ENCODE results near the gene CCDC102A. TPM values are rescaled to one million over a fixed set of nuclear protein-coding genes. Genes with fewer than 3 reads are reported as not detected.

Gene CCDC102A
- polyA plus RNA-seq, 2 of the 4 experiments (the other 2 are of a cell fraction) = 8.0 to 8.3 TPM

- ATAC-seq = no peak
- FAIRE-seq = no peak
- no peak overlapping the region for H3K4me3 ChIP-seq
- no peak overlapping the region for H3K4me2 ChIP-seq
- WGBS (ENCODE audit: missing lambda C conversion rate) = 95% methylated on average over 3 of the region's 3 CpGs
- no peak for TF ChIP-seq RCOR1 (IDR thresholded peaks at IDR 0.05; ENCODE audit: low read depth, low read length)
- TF ChIP-seq CHD4 (IDR thresholded peaks at IDR 0.05; ENCODE audit: borderline replicate concordance) = no peak
- no peak for TF ChIP-seq TFCP2L1 (CRISPR knock-in tag; IDR thresholded peaks at IDR 0.05)
- no peak for TF ChIP-seq SMC3 (IDR thresholded peaks at IDR 0.05)
- no peak for TF ChIP-seq ZNF302 (CRISPR knock-in tag; IDR thresholded peaks at IDR 0.05)
- no peak for TF ChIP-seq SREBF2 (IDR thresholded peaks at IDR 0.05)
- TF ChIP-seq CBX2 (IDR thresholded peaks at IDR 0.05; ENCODE audit: borderline replicate concordance, low read depth) = no peak
- no peak for TF ChIP-seq MAZ (IDR thresholded peaks at IDR 0.05; ENCODE audit: borderline replicate concordance, low read depth, low read length)
- no peak for TF ChIP-seq CBX8 (IDR thresholded peaks at IDR 0.05)
- no peak for TF ChIP-seq NPAS2 (CRISPR knock-in tag; IDR thresholded peaks at IDR 0.05; ENCODE audit: borderline replicate concordance)
- no peak for TF ChIP-seq RFX5 (IDR thresholded peaks at IDR 0.05)
- no peak for TF ChIP-seq POLR2AphosphoS2 (conservative IDR thresholded peaks at IDR 0.05; ENCODE audit: low read length)
- no peak for TF ChIP-seq HOXB13 (CRISPR knock-in tag; IDR thresholded peaks at IDR 0.05; ENCODE audit: low read depth)
- TF ChIP-seq FOXS1 (CRISPR knock-in tag; IDR thresholded peaks at IDR 0.05) = no peak
- no peak for TF ChIP-seq NFE2L2 (conservative IDR thresholded peaks at IDR 0.05; ENCODE audit: low read length)
- no peak for TF ChIP-seq RARB (CRISPR knock-in tag; IDR thresholded peaks at IDR 0.05)
- TF ChIP-seq EP300 (IDR thresholded peaks at IDR 0.05) = no peak
- no peak for TF ChIP-seq HOXB5 (CRISPR knock-in tag; IDR thresholded peaks at IDR 0.05)
- TF ChIP-seq HDAC2 (IDR thresholded peaks at IDR 0.05) = no peak
- no peak for TF ChIP-seq REST (IDR thresholded peaks at IDR 0.05)
- POLR2A ChIA-PET = interaction anchor here (0.6 to 2.0 kb wide), 3 partner anchors 15 to 70 kb away, joined by 5 to 6 read pairs (median 6); partner anchors contain the start of genes CIAPIN1, COQ9 and POLR2C
- CTCF ChIA-PET = interaction anchor here (0.9 to 18.0 kb wide), 9 partner anchors 8 to 216 kb away, joined by 3 to 340 read pairs (median 20); partner anchors contain the start of gene POLR2C
- no peak for DNase-seq (ENCODE audit: low read depth in 1 of 2, low spot score in 1 of 2)
- H3K4me1 ChIP-seq = peaks cover 11% of the 10 kb centered on the region
- no peak overlapping the region for H3K27ac ChIP-seq
- no peaks in the 10 kb centered on the region for H3K9me3 ChIP-seq
Observed at GRCh38 chr16:57516773-57517172, 19.6 kb downstream of the CCDC102A start.

DNA sequence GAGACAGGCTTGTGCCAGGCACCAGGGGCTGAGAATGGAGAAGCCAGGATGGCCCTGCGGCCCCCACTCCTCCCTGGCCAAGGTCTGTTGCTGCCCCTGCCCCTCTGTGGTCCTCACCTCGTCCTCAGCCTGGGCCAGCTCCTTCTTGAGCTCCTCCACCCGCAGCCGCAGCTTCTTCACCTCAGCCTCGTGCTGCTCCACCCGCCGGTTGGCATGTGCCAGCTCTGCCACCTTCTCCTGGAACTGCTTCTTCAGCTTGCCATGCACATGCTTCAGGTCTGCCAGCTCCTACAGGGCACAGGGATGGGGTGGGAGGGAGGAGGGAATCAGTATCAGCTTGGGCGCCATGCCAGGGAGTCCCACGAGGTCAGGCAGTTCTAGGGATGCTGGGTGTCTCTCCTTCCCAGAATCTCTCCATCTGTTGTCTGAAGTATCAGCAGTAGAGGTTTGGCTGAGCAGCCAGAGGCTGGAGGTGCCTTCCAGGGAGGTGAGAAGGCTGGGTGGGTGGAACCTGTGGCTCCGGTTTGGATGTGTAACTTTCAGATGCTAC lies 20.1 kb downstream of the CCDC102A start:
- TF ChIP-seq MAZ (IDR thresholded peaks at IDR 0.05; ENCODE audit: borderline replicate concordance, low read depth, low read length) = no peak
- TF ChIP-seq, protein P1, sequence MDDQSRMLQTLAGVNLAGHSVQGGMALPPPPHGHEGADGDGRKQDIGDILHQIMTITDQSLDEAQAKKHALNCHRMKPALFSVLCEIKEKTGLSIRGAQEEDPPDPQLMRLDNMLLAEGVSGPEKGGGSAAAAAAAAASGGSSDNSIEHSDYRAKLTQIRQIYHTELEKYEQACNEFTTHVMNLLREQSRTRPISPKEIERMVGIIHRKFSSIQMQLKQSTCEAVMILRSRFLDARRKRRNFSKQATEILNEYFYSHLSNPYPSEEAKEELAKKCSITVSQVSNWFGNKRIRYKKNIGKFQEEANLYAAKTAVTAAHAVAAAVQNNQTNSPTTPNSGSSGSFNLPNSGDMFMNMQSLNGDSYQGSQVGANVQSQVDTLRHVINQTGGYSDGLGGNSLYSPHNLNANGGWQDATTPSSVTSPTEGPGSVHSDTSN (IDR thresholded peaks at IDR 0.05) = no peak
- TF ChIP-seq CBX8 (IDR thresholded peaks at IDR 0.05) = no peak
- no peak for TF ChIP-seq CHD2 (IDR thresholded peaks at IDR 0.05; ENCODE audit: low read length, partially characterized antibody)
- ChIA-PET CTCF (interaction anchor here (0.9 to 18.0 kb wide), 8 partner anchors 9 to 216 kb away, joined by 3 to 340 read pairs (median 32); partner anchors contain the start of gene POLR2C), POLR2A (interaction anchor here (0.7 to 2.0 kb wide), 2 partner anchors 15 to 69 kb away, joined by 5 to 6 read pairs; partner anchors contain the start of genes CIAPIN1 and COQ9)
- H3K4me3 ChIP-seq = no peak overlapping the region
- H3K9me3 ChIP-seq = no peaks in the 10 kb centered on the region
- DNase-seq (ENCODE audit: low read depth in 1 of 2, low spot score in 1 of 2) (no peak), FAIRE-seq (no peak), ATAC-seq (no peak)
- 84% methylated on average over 10 of the region's 10 CpGs for WGBS (ENCODE audit: missing lambda C conversion rate)
- H3K27ac ChIP-seq = no peak overlapping the region
- peaks cover 11% of the 10 kb centered on the region for H3K4me1 ChIP-seq
- H3K4me2 ChIP-seq = no peak overlapping the region

All from A549 (cell line).